ENCODE results near the gene CHIT1. TPM values are rescaled to one million over a fixed set of nuclear protein-coding genes. Genes with fewer than 3 reads are reported as not detected.
A peak's percentile ranks its signal among the peaks of the same experiment; 100 is the strongest.

The CHIT1 gene
- total and polyA plus RNA-seq, 2 of the 8 experiments (the other 6 are each of a cell fraction or from before 2014, with no cell fraction given) = not detected

- no peak for TF ChIP-seq YY1 (IDR thresholded peaks at IDR 0.05; ENCODE audit: low read depth, low read length)
- no peak for TF ChIP-seq BRCA1 (IDR thresholded peaks at IDR 0.05; ENCODE audit: low read depth, low read length)
- no peak for TF ChIP-seq SP4 (IDR thresholded peaks at IDR 0.05; ENCODE audit: low read length)
- no peak for TF ChIP-seq SUZ12 (IDR thresholded peaks at IDR 0.05; ENCODE audit: low read length)
- TF ChIP-seq JUND (IDR thresholded peaks at IDR 0.05; ENCODE audit: low read length) = no peak
- no peak for TF ChIP-seq KDM1A (IDR thresholded peaks at IDR 0.05; ENCODE audit: borderline replicate concordance, low read length)
- no peak for TF ChIP-seq ATF3 (IDR thresholded peaks at IDR 0.05; ENCODE audit: insufficient read depth, low read depth, low read length)
- no peak for TF ChIP-seq CTCF (IDR thresholded peaks at IDR 0.05; ENCODE audit: control extremely low read depth in 1 of 3, insufficient read depth in 1 of 3, low read depth in 1 of 3, low read length in 3 of 3)
- no peak for TF ChIP-seq TEAD4 (IDR thresholded peaks at IDR 0.05; ENCODE audit: low read depth, low read length)
- no peak for DNase-seq (ENCODE audit: low read depth in 1 of 2, low spot score in 2 of 2)
- H2BK12ac ChIP-seq (ENCODE audit: low read depth, low read length) = 0 out of 2 replicates have a peak overlapping the region, but pooled peaks have one; percentile 17
- no peak overlapping the region for H3K14ac ChIP-seq (ENCODE audit: insufficient read length)
- H3K18ac ChIP-seq (ENCODE audit: extremely low read depth, low read length) = no peak overlapping the region
- H3K79me2 ChIP-seq (ENCODE audit: control insufficient read depth in 1 of 2, insufficient read depth in 2 of 2, low read length in 2 of 2) = no peaks in the 10 kb centered on the region
- H3K9ac ChIP-seq (replicated peaks in 1 of 4; ENCODE audit: extremely low read depth in 1 of 4, low read depth in 3 of 4, low read length in 3 of 4) = no peak overlapping the region
- H3K36me3 ChIP-seq (ENCODE audit: control insufficient read depth in 2 of 4, insufficient read depth in 4 of 4, low read length in 3 of 4) = no peaks in the 10 kb centered on the region
- H3K23me2 ChIP-seq (ENCODE audit: low read depth, low read length) = no peaks in the 10 kb centered on the region
- no peak overlapping the region for H3K23ac ChIP-seq (ENCODE audit: insufficient read length)
- ChIA-PET CTCF (ENCODE audit: partially characterized antibody) (interaction anchor here (0.9 to 12.8 kb wide), 14 partner anchors 17 to 143 kb away, joined by 3 to 140 read pairs (median 6); no protein-coding TSS in a partner anchor), POLR2A (ENCODE audit: partially characterized antibody) (no interaction called here)
- WGBS, 2 experiments (ENCODE audit: extremely low coverage in 1 of 2, insufficient coverage in 1 of 2, insufficient read length in 1 of 2, insufficient replicate concordance in 2 of 2, low coverage in 1 of 2, low lambda C conversion rate in 2 of 2, missing lambda C conversion rate in 1 of 2) = 71% methylated on average over 5 of the region's 5 CpGs; no CpG with 5 or more reads in 1 of the 2 experiments
- H3K4me2 ChIP-seq (ENCODE audit: insufficient read depth in 1 of 2, low read depth in 2 of 2, low read length in 2 of 2) = no peak overlapping the region
- H4K5ac ChIP-seq (ENCODE audit: insufficient read length, low read depth, low read length) = no peak overlapping the region
- no peak overlapping the region for H3K27ac ChIP-seq (ENCODE audit: low read depth, low read length)
- no peak overlapping the region for H2BK20ac ChIP-seq (ENCODE audit: low read length)
- no peaks in the 10 kb centered on the region for H4K20me1 ChIP-seq (replicated peaks in 1 of 2; ENCODE audit: control insufficient read depth in 1 of 2, insufficient read depth in 2 of 2, low read length in 2 of 2)
- FAIRE-seq = no peak
- no peak overlapping the region for H2AK5ac ChIP-seq (ENCODE audit: low read depth, low read length)
- H3K4me1 ChIP-seq (replicated peaks in 1 of 4; ENCODE audit: control insufficient read depth in 3 of 4, insufficient read depth in 4 of 4, low read length in 3 of 4) = peaks cover 0 to 4% (median 3%) of the 10 kb centered on the region in 4 experiments; a peak in 3 of 7 replicates
- no peak overlapping the region for H3K4ac ChIP-seq (replicated peaks; ENCODE audit: insufficient read length, low read depth, low read length)
- H2BK15ac ChIP-seq (ENCODE audit: low read length) = 0 out of 2 replicates have a peak overlapping the region, but pooled peaks have one; percentile 6
- H3K27me3 ChIP-seq (replicated peaks in 1 of 4; ENCODE audit: control insufficient read depth in 3 of 4, extremely low read depth in 1 of 4, insufficient read depth in 3 of 4, low read length in 3 of 4) = no peaks in the 10 kb centered on the region
- H2BK5ac ChIP-seq (ENCODE audit: low read depth, low read length) = no peak overlapping the region
- H4K91ac ChIP-seq (replicated peaks; ENCODE audit: insufficient read length, low read length) = no peak overlapping the region
- no peaks in the 10 kb centered on the region for H3K79me1 ChIP-seq (ENCODE audit: low read depth, low read length)
- no peak overlapping the region for H3K56ac ChIP-seq (replicated peaks; ENCODE audit: insufficient read length, low read depth, low read length)
- H3K4me3 ChIP-seq (ENCODE audit: extremely low read depth in 1 of 4, insufficient read depth in 2 of 4, low read depth in 3 of 4, low read length in 4 of 4) = no peak overlapping the region
- no peaks in the 10 kb centered on the region for H3K9me3 ChIP-seq (ENCODE audit: insufficient read depth in 2 of 2, low read depth in 1 of 2, low read length in 1 of 2)
- H2AFZ ChIP-seq (ENCODE audit: low read length) = no peak overlapping the region
- H2BK120ac ChIP-seq (replicated peaks; ENCODE audit: low read depth, low read length) = no peak overlapping the region
- H4K8ac ChIP-seq (ENCODE audit: extremely low read depth, insufficient read depth, low read length) = no peak overlapping the region
Observed at GRCh38 chr1:203178083-203178482, 51.4 kb downstream of the CHIT1 start.

Data from H1 (cell line).